Measurements from ENCODE around the gene LIN7B. TPM values are rescaled to one million over a fixed set of nuclear protein-coding genes. Genes with fewer than 3 reads are reported as not detected.

LIN7B gene
- total and polyA plus RNA-seq, 2 of the 13 experiments (the other 11 are each of a cell fraction or from before 2014, with no cell fraction given): 5.3 to 7.6 TPM

DNA sequence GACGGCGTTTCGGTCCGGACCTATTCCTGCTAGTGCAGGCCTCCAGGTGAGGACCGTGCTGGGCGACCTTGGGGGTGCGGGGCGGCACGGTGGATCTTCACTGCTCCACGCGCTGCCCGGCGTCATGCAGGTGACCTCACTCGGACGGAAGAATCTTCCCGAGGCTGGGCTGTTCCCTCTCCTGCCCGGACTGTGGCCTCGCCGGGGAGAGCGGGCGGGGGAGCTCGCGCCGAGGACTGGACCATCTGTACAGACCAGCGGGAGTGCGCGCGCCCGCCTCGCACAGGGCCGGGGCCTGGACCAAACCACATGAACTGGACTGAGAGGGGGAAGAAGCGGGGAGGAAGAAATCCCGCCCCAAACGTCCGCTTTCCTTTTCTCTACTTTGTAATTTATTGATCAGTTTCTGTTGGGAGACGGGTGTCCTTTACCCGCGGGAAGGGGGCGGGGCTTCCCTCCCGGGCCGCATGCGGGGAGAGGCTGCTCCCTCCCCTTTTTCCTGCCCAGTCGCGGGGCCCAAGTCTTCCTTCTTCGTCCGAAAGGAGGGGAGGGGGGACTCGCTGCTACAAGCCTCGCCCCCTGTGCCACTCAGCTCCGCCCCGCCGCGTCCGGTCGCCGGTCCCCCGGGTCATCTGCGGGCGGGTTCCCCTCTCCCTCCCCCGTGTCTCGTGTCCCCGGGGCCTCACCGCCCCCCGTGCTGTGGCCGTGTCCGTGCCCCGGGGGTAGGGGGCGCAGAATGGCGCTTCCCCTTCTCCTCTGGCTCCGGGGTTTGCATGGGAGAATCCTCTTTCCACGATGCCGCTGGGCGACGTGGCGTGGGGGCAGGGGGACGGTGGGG is 36.2 kb downstream of the LIN7B start (continued):
- TF ChIP-seq, protein P1, sequence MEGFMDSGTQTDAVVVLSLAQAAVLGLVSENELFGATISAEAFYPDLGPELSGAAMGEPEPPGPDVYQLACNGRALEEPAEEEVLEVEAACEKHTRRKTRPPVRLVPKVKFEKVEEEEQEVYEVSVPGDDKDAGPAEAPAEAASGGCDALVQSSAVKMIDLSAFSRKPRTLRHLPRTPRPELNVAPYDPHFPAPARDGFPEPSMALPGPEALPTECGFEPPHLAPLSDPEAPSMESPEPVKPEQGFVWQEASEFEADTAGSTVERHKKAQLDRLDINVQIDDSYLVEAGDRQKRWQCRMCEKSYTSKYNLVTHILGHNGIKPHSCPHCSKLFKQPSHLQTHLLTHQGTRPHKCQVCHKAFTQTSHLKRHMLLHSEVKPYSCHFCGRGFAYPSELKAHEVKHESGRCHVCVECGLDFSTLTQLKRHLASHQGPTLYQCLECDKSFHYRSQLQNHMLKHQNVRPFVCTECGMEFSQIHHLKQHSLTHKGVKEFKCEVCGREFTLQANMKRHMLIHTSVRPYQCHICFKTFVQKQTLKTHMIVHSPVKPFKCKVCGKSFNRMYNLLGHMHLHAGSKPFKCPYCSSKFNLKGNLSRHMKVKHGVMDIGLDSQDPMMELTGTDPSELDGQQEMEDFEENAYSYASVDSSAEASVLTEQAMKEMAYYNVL (CRISPR knock-in tag; IDR thresholded peaks at IDR 0.05; ENCODE audit: borderline replicate concordance): no peak
- TF ChIP-seq ZNF746 (CRISPR knock-in tag; IDR thresholded peaks at IDR 0.05) (peak; percentile 82), NFE2L1 (CRISPR knock-in tag; IDR thresholded peaks at IDR 0.05; ENCODE audit: borderline replicate concordance) (no peak), SRF (IDR thresholded peaks at IDR 0.05; ENCODE audit: low read depth, low read length) (no peak), ZNF556 (CRISPR knock-in tag; IDR thresholded peaks at IDR 0.05; ENCODE audit: borderline replicate concordance) (peak; percentile 45; the same call in 1 of the 2 replicates), NFYB (CRISPR knock-in tag; IDR thresholded peaks at IDR 0.05) (no peak), ZNF253 (CRISPR knock-in tag; IDR thresholded peaks at IDR 0.05; ENCODE audit: borderline replicate concordance) (peak; percentile 61; the same call in 1 of the 2 replicates), SNAI1 (CRISPR knock-in tag; IDR thresholded peaks at IDR 0.05; ENCODE audit: borderline replicate concordance) (no peak), ZNF577 (CRISPR knock-in tag; IDR thresholded peaks at IDR 0.05; ENCODE audit: borderline replicate concordance, low read depth) (no peak), ZBTB20 (CRISPR knock-in tag; IDR thresholded peaks at IDR 0.05; ENCODE audit: borderline replicate concordance, low read depth) (no peak), NFATC3 (CRISPR knock-in tag; IDR thresholded peaks at IDR 0.05) (no peak), YEATS2 (CRISPR knock-in tag; IDR thresholded peaks at IDR 0.05; ENCODE audit: borderline replicate concordance) (no peak), ZSCAN30 (CRISPR knock-in tag; IDR thresholded peaks at IDR 0.05) (no peak), MXI1 (IDR thresholded peaks at IDR 0.05; ENCODE audit: borderline replicate concordance, low read depth, low read length) (peak; percentile 44; the same call in 1 of the 3 replicates), ZNF350 (CRISPR knock-in tag; IDR thresholded peaks at IDR 0.05; ENCODE audit: borderline replicate concordance, low read depth) (peak; percentile 47; the same call in 1 of the 2 replicates), NCOA5 (CRISPR knock-in tag; IDR thresholded peaks at IDR 0.05) (no peak), ZNF713 (CRISPR knock-in tag; IDR thresholded peaks at IDR 0.05) (no peak), ZNF83 (CRISPR knock-in tag; IDR thresholded peaks at IDR 0.05; ENCODE audit: borderline replicate concordance) (no peak)
- TF ChIP-seq, protein P2, sequence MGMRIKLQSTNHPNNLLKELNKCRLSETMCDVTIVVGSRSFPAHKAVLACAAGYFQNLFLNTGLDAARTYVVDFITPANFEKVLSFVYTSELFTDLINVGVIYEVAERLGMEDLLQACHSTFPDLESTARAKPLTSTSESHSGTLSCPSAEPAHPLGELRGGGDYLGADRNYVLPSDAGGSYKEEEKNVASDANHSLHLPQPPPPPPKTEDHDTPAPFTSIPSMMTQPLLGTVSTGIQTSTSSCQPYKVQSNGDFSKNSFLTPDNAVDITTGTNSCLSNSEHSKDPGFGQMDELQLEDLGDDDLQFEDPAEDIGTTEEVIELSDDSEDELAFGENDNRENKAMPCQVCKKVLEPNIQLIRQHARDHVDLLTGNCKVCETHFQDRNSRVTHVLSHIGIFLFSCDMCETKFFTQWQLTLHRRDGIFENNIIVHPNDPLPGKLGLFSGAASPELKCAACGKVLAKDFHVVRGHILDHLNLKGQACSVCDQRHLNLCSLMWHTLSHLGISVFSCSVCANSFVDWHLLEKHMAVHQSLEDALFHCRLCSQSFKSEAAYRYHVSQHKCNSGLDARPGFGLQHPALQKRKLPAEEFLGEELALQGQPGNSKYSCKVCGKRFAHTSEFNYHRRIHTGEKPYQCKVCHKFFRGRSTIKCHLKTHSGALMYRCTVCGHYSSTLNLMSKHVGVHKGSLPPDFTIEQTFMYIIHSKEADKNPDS (CRISPR knock-in tag; IDR thresholded peaks at IDR 0.05): no peak
- TF ChIP-seq, protein P3, sequence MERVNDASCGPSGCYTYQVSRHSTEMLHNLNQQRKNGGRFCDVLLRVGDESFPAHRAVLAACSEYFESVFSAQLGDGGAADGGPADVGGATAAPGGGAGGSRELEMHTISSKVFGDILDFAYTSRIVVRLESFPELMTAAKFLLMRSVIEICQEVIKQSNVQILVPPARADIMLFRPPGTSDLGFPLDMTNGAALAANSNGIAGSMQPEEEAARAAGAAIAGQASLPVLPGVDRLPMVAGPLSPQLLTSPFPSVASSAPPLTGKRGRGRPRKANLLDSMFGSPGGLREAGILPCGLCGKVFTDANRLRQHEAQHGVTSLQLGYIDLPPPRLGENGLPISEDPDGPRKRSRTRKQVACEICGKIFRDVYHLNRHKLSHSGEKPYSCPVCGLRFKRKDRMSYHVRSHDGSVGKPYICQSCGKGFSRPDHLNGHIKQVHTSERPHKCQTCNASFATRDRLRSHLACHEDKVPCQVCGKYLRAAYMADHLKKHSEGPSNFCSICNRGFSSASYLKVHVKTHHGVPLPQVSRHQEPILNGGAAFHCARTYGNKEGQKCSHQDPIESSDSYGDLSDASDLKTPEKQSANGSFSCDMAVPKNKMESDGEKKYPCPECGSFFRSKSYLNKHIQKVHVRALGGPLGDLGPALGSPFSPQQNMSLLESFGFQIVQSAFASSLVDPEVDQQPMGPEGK (CRISPR knock-in tag; IDR thresholded peaks at IDR 0.05): no peak; the same call in none of the 2 replicates
- TF ChIP-seq, protein P4, sequence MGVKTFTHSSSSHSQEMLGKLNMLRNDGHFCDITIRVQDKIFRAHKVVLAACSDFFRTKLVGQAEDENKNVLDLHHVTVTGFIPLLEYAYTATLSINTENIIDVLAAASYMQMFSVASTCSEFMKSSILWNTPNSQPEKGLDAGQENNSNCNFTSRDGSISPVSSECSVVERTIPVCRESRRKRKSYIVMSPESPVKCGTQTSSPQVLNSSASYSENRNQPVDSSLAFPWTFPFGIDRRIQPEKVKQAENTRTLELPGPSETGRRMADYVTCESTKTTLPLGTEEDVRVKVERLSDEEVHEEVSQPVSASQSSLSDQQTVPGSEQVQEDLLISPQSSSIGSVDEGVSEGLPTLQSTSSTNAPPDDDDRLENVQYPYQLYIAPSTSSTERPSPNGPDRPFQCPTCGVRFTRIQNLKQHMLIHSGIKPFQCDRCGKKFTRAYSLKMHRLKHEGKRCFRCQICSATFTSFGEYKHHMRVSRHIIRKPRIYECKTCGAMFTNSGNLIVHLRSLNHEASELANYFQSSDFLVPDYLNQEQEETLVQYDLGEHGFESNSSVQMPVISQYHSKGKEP (CRISPR knock-in tag; IDR thresholded peaks at IDR 0.05): no peak

All from HepG2 (cell line).